MM.1S (cell line): ENCODE results near the gene MGST3.
A peak's percentile ranks its signal among the peaks of the same experiment; 100 is the strongest.

Experiments
- DNase-seq: peaks from one replicate; pipeline ENCODE4 v3.0.0-alpha.2; 2015
- H2AFZ ChIP-seq: fragments of 300-600 bp; sonication (generic); 2 replicates; pipeline ENCODE4 v1.6.0; 2016; ENCODE audit warnings: antibody characterized with exemption, low read length
- H3F3A ChIP-seq: fragments of 300-600 bp; sonication (generic); 2 replicates; pipeline ENCODE4 v1.6.1; 2016; ENCODE audit warnings: mild to moderate bottlenecking, antibody characterized with exemption, low read length, moderate library complexity, mixed read lengths; ENCODE audit not compliant: insufficient read depth
- H3K27ac ChIP-seq: fragments of 300-600 bp; sonication (generic); 2 replicates; pipeline ENCODE4 v1.5.1; 2016; ENCODE audit warnings: mild to moderate bottlenecking, low read length
- H3K27me3 ChIP-seq: fragments of 300-600 bp; sonication (generic); replicated peaks from 2 replicates; pipeline ENCODE4 v1.6.0; 2016; ENCODE audit warnings: low read length; ENCODE audit not compliant: insufficient read depth
- H3K36me3 ChIP-seq: fragments of 300-600 bp; sonication (generic); replicated peaks from 2 replicates; pipeline ENCODE4 v1.6.1; 2016; ENCODE audit warnings: mild to moderate bottlenecking, low read length, mixed read lengths; ENCODE audit not compliant: insufficient read depth
- H3K4me1 ChIP-seq: fragments of 300-600 bp; sonication (generic); 2 replicates; pipeline ENCODE4 v1.6.1; 2016; ENCODE audit warnings: low read length, mixed read lengths
- H3K4me2 ChIP-seq: fragments of 300-600 bp; sonication (generic); 2 replicates; pipeline ENCODE4 v1.6.0; 2016; ENCODE audit warnings: low read depth, low read length
- H3K4me3 ChIP-seq: fragments of 300-600 bp; sonication (generic); 2 replicates; pipeline ENCODE4 v1.5.1; 2016; ENCODE audit warnings: low read length, mixed read lengths
- H3K79me2 ChIP-seq: fragments of 300-600 bp; sonication (generic); 2 replicates; pipeline ENCODE4 v1.6.1; 2016; ENCODE audit warnings: mixed run types, low read length, mixed read lengths
- H3K9ac ChIP-seq: fragments of 300-600 bp; sonication (generic); 2 replicates; pipeline ENCODE4 v1.6.1; 2016; ENCODE audit warnings: low read length, mixed read lengths
- H3K9me2 ChIP-seq: fragments of 300-600 bp; sonication (generic); replicated peaks from 2 replicates; pipeline ENCODE4 v1.6.1; 2016; ENCODE audit warnings: mild to moderate bottlenecking, low read length, mixed read lengths; ENCODE audit not compliant: insufficient read depth
- H3K9me3 ChIP-seq: fragments of 300-600 bp; sonication (generic); replicated peaks from 2 replicates; pipeline ENCODE4 v1.6.1; 2016; ENCODE audit warnings: mild to moderate bottlenecking, low read length, mixed read lengths; ENCODE audit not compliant: insufficient read depth
- H4K20me1 ChIP-seq: fragments of 300-600 bp; sonication (generic); 2 replicates; pipeline ENCODE4 v1.6.1; 2016; ENCODE audit warnings: mild to moderate bottlenecking, low read length, moderate library complexity, mixed read lengths; ENCODE audit not compliant: insufficient read depth
- CTCF ChIP-seq: fragments of 300-600 bp; sonication (generic); IDR thresholded peaks from 2 replicates; pipeline ENCODE4 v1.5.1; 2016; ENCODE audit warnings: antibody characterized with exemption, low read length, mixed read lengths
- EZH2 ChIP-seq: fragments of 300-600 bp; sonication (generic); optimal IDR thresholded peaks from 2 replicates; pipeline ENCODE3; 2017; ENCODE audit warnings: low read depth, mild to moderate bottlenecking, antibody characterized with exemption, low read length, mixed read lengths
- EZH2phosphoT487 ChIP-seq: fragments of 300-600 bp; sonication (generic); IDR thresholded peaks from 2 replicates; pipeline ENCODE4 v1.6.1; 2018; ENCODE audit warnings: antibody characterized with exemption, low read length

Gene MGST3

GRCh38 chr1:165629151-165629550 lies 1.9 kb upstream of the MGST3 start:
- H3K4me1 ChIP-seq: peaks cover 5% of the 10 kb centered on the region
- TF ChIP-seq EZH2: no peak
- TF ChIP-seq CTCF: no peak
- no peak for TF ChIP-seq EZH2phosphoT487
- no peaks in the 10 kb centered on the region for H3K9me2 ChIP-seq
- no peak for DNase-seq
- no peaks in the 10 kb centered on the region for H3K27me3 ChIP-seq
- H3K9ac ChIP-seq: no peak overlapping the region
- H3K27ac ChIP-seq: no peak overlapping the region
- no peak overlapping the region for H3K4me3 ChIP-seq
- H3F3A ChIP-seq: peaks cover 21% of the 10 kb centered on the region
- H3K4me2 ChIP-seq: no peak overlapping the region
- H3K79me2 ChIP-seq: peaks cover 18% of the 10 kb centered on the region
- no peaks in the 10 kb centered on the region for H4K20me1 ChIP-seq
- no peaks in the 10 kb centered on the region for H3K36me3 ChIP-seq
- no peak overlapping the region for H2AFZ ChIP-seq
- no peaks in the 10 kb centered on the region for H3K9me3 ChIP-seq

- Histone ChIP-seq H3K27me3 (no peaks in the 10 kb centered on the region), H4K20me1 (no peaks in the 10 kb centered on the region), H3K9me2 (no peaks in the 10 kb centered on the region), H3K4me2 (peak overlapping the region; percentile 86), H3K4me3 (peak overlapping the region; percentile 77), H3K36me3 (no peaks in the 10 kb centered on the region), H3K79me2 (peaks cover 19% of the 10 kb centered on the region), H3K4me1 (peaks cover 5% of the 10 kb centered on the region), H3K9ac (peak overlapping the region; percentile 77), H3K27ac (peak overlapping the region; percentile 86), H3F3A (peaks cover 21% of the 10 kb centered on the region), H2AFZ (peak overlapping the region; percentile 88), H3K9me3 (no peaks in the 10 kb centered on the region)
- no peak for TF ChIP-seq EZH2
- TF ChIP-seq CTCF: no peak
- no peak for DNase-seq
Observed at GRCh38 chr1:165629848-165630628, 996 bp upstream of the MGST3 start.

DNA sequence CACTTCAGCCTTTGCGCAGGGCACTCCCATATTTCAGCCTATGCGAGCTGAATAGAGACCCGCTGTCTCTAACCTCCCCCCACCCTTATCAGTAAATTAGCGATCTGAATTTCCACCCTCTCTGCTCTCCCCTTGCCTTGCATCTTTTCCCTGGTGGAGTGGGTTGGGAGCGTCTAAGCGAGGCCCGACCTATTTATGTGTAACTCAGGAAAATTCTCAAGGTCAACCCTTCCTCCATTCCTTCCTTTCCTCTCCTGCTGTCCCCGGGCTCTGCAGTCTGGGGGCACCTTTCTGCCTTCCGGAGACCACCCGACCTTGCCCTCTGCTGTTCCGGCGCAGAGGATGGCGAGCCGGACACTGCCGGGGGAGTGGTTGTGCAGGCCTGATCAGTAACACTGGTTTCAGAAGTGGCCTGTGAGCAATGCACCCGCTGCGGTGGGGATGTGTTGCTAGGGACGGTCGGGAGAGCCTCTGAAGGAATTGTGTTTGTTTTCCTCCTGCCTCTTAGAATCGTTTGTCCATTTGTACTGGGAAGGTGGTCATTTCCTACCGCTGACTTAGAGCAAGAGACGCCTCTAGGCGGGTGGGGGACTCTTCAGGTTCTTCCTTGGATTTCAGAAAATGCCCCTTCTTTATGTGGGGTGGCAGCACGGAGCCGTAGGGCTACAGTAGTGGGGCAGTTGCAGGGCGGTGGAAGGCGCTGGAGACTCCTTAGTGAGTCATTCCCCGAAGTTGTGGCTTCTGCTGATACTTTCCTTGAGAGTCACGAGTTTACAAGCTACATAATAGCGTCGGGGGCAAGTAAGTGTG lies 513 bp downstream of the MGST3 start:
- Histone ChIP-seq H3K27ac (peak overlapping the region; percentile 86; the same call in 1 of the 2 replicates), H4K20me1 (no peaks in the 10 kb centered on the region), H3K36me3 (no peaks in the 10 kb centered on the region), H3K4me1 (peaks cover 5% of the 10 kb centered on the region), H2AFZ (peak overlapping the region; percentile 88), H3K9ac (peak overlapping the region; percentile 77; the same call in 1 of the 2 replicates), H3K4me2 (peak overlapping the region; percentile 86), H3K79me2 (peaks cover 25% of the 10 kb centered on the region), H3K27me3 (no peaks in the 10 kb centered on the region), H3K4me3 (peak overlapping the region; percentile 77), H3K9me3 (no peaks in the 10 kb centered on the region), H3K9me2 (no peaks in the 10 kb centered on the region), H3F3A (peaks cover 21% of the 10 kb centered on the region)
- TF ChIP-seq EZH2 (no peak), EZH2phosphoT487 (no peak), CTCF (no peak)
- DNase-seq: peak; percentile 45
